Measurements from ENCODE around the gene MBNL3. TPM values are rescaled to one million over a fixed set of nuclear protein-coding genes. Genes with fewer than 3 reads are reported as not detected.
A peak's percentile ranks its signal among the peaks of the same experiment; 100 is the strongest.

MBNL3 gene
- total RNA-seq, 1 donor, result 31.8 TPM

DNA sequence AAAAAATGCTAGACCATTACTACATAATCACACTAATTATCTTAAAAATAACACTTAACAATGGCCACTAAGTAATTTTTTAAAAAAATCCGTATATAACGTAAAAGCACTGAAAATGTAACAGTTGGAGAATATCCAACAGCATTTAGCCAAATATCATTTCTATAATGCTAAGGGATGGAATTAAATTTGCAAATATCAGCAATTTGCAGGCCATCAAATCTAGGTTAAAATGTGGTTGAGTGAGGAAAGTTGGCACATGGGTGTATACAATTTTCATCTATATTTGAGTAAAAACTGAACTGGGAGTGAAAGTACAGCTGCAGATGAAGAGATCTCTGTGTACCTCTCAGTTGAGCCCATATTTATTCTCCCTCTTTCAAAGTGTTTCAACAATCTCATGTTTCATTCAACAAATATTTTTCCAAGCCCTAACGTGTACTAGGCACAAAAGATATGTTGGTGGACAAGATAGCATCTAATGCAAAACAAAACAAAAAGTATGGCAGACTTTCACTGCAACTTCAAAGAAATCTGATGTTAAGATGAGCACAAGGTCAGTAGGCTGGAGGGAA, 63.0 kb downstream of the MBNL3 start:
- no peak for DNase-seq (ENCODE audit: low read depth in 2 of 3, low spot score in 2 of 3)

DNA sequence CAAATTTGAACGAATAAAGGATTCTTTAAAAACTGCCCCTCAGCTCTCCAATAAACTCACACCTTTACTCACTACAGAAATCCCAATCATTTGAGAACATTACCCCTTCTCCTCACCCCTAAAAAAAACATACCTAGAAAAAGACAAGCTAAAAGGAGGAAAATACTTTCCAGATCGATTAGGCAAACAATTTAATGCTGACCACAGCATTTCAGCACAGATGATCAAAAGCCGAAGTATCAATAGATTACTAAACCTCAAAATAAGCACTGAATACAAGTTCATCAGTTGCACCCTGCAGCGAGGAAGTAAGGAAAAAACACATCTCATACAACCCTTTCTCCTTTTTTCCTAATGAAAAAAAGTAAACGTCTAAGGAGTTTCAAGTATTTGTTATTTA, 65.5 kb downstream of the MBNL3 start:
- no peak for DNase-seq (ENCODE audit: low read depth in 2 of 3, low spot score in 2 of 3)

DNA sequence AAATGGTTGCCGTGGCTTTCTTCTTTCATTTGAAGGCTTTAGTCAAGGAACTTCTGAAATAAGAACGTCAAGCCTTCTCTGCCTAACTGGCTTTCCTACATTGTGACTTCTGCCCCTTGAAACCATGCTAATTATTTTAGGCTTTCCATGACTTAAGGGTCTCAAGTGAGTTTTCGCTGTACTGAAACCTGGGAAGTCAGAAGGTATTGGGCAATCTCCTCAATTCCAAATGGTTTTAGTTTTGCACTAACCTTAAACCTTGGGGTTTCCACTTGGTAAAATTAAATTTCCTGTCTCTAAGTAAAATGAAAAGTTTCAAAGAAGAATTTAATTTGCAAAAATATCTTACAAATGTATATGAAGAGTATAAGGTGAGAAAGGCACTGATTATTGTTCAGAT, 73.8 kb downstream of the MBNL3 start:
- no peak for DNase-seq (ENCODE audit: low read depth in 2 of 3, low spot score in 2 of 3)

DNA sequence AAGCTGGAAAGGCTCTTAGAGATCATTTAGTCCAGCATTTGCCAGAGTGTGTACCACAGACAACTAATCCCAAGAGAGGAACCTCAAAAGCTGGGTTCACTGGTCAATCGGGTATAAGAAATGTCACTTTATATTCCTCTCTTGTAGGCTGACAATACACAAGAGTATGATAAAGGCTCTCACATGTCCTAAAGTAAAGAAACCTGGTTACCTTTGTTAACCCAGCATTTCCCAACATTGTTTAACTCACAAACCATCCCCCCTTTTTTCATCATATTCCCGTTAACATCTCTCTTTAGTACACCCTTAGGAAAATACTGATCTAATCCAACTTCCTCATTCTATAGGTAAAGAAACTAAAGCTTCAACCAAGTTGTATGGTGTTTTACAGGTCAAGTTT, 74.4 kb downstream of the MBNL3 start:
- no peak for DNase-seq (ENCODE audit: low read depth in 2 of 3, low spot score in 2 of 3)

DNA sequence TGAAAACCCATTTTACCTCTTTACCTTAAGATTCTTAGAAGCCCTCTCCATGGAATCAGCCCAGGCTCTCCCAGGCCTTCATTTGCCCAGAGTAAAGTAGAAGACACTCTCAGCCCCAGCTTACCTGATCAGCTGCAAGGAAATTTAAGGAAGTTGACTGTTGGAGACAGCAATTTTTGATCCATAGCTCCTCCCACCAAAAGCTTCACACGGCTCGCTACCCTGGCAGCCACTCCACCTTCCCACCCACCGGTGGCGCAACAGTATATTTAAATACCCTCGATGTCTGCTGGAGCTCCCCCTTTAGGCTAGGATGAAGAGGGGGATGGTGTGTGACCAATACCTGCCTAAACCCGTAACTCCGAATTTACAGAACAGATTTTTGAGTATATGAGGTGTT, 75.4 kb downstream of the MBNL3 start:
- DNase-seq (ENCODE audit: low read depth in 2 of 3, low spot score in 2 of 3), result peak in 1 of 3 donors; percentile 1

DNA sequence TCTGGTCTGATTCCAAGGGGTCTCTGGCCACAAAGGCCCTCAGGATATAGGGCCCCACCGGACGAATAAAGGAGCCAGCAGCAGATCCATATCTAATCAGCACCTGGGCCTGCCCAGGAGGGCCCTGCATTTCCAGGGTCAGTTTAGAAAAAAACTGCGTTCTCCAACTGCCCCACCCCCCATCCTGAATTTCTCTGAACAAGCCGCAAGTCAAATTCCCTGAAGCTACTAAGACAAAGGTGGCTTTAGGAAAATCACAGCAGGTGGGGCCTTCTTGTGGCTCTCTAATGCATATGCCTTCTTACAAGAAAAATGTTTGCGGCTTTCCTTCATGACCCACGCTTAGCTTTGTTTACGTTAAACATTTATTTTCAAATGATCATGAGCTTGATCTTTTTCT, 76.6 kb downstream of the MBNL3 start:
- no peak for DNase-seq (ENCODE audit: low read depth in 2 of 3, low spot score in 2 of 3)

DNA sequence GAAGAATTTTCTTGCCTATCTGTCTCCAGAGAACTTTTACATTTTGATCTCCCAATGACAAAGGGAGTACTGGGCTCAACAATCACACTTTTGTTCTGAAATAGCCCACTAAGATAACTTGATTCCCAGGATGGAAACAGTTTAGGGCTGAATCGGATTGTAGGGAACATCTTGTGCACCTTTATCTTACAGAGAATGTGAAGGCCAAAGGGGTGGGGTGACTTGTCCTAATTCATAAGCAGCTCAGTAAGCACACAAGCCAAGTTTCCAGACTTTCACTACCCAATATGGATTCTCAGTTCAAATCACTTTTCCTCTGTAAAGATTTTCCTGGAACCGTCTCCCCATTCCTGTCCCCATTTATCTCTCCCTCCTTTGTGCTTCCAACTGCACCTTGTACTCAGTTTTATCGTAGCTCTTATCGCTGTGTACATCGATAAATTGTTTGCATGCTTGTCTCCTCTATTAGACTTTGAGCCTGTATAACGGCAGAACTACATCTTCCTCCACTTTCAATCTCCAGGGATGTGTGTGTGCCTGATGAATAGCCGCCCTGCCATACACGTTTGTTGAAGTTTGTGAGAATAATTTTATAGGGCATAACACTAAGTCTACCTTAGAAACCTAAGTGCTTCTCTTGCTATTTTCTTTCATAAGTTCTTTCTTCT, 77.4 kb downstream of the MBNL3 start:
- no peak for DNase-seq (ENCODE audit: low read depth in 2 of 3, low spot score in 2 of 3)

DNA sequence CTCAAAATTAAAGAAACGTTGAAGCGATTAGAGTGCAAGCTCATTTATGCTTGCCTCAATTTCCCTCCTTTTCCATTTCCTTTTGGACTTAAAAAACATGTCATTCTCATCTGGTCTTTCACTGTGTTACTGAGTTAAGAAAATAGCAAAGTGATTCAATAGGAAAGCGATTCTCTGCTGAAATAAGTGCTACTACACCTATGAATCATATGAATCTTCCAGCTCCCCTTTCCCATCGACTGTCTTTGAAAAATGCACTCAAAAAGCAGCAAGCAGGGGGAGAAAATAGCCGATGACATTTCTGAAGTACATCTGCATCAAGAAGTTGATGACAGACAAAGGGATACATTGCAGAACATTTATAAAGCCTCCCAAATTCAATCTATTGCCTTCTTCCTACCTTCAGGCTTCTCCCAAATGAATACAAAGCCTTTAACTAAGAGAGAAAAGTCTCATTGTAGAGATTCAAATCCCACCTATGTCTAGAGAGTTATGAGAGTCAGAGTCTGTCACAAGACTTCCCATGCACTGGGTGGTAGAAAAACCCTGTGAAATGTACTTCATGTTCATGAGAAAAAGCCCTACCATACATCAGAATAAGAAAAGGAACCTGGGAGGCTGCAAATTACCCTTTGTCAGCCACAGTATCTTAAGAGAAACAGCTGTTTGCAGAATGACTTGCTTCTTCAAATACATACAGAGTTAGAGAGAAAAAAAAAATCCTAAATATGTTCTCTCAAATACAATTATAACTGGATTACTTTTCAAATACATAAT, 78.9 kb downstream of the MBNL3 start:
- DNase-seq (ENCODE audit: low read depth in 2 of 3, low spot score in 2 of 3), result peak in 1 of 3 donors; percentile 26

DNA sequence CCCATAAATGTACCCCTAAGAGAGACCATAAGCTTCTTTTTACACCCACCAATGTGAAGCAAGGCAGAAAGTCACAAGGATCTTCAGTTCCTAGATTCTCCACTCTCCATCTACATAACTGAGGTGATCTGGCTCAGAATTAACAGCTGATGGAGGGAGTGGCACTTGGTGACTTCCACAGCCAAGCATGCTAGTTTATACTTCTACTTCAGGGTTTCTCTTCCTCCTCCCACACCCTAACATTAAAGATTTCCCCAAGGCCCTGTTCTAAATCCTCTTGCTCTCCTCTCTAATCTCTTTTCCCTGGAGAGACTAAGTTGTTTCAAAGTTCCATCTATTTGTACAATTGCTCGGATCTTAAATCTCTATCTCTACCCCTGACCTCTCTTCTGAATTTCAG, 81.1 kb downstream of the MBNL3 start:
- DNase-seq (ENCODE audit: low read depth in 2 of 3, low spot score in 2 of 3), result no peak

DNA sequence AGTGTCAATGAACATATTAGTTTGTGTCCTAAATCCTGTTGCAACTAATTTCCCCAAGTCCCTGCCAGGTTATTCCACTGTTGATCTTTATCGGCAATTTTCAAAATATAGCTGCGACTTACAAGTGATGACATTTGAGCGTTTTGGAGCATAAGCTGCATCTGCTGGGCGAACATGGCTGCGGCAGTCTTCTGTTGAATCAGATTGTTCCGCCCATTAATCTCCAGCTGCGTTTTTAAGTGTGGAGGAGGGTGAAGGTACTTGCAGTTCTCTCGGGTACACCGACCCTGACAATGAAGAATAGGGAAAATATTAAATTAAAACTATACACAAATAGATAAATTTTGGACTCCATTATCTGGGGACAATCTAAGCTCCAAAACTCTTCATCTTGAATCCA, 82.7 kb downstream of the MBNL3 start:
- DNase-seq (ENCODE audit: low read depth in 2 of 3, low spot score in 2 of 3), result no peak

DNA sequence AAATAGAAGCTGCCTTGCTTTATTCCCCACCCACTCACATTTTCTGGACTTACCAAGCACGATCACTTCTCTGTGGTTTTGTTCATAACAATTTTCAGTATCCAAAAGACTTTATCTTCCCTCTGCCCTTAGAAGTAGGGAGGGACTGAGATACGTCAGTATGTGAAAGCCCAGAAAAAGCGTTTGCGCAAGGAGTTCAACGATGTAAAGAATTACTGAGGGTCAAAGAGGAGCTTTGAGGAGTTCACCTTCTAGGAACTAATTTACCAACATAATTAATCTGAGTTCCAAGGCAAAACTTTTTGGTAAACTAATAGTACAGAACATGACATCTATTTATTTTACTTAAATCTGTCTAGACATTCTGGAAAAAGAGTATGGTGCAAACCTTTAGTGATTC, 84.6 kb downstream of the MBNL3 start:
- DNase-seq (ENCODE audit: low read depth in 2 of 3, low spot score in 2 of 3), result no peak

DNA sequence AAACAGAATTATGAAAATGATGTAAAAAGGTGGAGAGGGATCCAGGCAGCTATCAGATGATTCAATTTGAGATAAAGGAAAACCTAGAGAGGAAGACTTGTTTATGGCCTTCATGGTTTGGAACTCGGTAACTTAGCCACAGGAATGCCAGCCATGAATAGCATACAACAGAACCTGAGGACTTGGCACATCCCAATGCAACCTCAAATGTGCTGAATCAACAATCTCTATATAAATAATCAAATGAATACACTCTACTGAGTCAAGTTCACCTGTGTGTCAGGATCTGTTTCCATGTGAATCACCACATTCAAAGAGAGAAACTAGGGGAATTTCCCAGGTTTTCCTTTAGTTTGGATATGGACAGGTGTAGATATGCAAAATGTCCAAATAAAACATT, 86.9 kb downstream of the MBNL3 start:
- DNase-seq (ENCODE audit: low read depth in 2 of 3, low spot score in 2 of 3), result no peak

DNA sequence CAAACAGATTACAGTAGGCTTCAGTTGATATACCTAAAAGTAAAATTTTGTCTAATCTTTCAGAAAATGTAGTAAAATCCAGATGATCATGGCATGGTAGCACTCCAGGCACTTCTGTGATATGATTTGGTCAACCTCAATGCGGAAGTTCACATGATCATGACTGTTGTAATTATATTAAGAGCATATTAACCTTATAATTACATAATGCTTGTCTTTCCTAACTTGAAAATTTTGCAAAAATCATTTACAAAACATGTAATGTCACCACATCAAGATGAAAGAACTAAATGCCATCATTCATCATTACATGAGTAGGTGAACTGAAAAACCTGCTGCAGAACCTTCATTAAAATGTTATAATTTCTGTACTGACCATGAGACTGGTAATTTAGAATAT, 88.1 kb downstream of the MBNL3 start:
- DNase-seq (ENCODE audit: low read depth in 2 of 3, low spot score in 2 of 3), result no peak

DNA sequence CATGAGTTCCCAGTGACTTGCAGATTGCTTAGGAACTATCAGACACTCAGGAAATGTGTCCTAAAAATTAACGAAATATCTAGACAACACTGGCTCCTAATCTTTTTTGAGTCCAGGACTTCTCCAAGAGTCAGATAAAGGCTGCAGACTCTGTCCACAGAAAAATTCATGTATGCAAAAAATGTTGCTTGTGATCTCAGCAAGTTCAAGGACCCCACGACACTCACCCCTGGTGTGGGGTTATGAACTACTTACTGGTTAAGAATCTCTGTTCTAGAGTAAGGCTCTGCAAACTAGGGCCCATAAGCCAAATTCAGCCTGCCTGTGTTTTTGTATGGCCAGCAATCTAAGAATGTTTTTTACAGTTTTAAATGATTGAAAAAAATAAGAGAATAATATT, 93.2 kb downstream of the MBNL3 start:
- no peak for DNase-seq (ENCODE audit: low read depth in 2 of 3, low spot score in 2 of 3)

DNA sequence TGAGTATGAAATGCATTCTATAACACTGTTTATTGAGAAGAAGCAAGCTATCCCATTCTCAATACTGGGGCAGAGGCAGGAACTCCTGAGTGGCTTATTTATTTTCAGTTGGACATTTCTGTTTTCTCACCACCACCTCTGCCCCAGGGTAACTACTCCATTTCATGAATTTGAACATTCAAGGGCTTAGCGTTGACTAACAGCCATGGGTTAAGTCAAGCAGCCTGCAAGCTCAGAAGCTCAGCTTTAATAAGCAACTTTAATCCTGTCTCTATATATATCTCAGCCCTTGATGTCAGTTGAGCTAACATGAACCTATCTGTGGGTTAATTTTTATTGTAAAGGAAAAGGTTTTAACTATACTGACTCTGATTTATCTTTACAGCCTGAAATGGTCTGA, 93.8 kb downstream of the MBNL3 start:
- DNase-seq (ENCODE audit: low read depth in 2 of 3, low spot score in 2 of 3), result no peak

DNA sequence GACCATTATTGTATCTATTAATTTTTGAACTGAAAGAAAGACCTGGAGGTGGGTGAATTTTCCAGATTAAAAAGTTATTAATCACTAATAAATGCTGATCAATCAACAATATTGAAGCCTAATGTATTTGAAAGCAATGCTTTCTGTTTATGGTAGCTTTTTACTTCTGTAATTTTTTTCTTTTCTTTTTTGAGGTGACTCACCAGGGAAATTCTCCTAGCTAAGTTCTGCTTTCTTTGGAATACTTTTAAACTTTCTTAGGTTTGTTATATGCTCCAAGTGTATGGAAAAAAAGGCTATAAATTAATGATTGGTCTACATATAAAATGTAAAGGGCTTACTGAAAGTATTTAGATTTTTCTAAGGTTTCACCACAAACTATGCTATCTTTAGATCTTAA, 94.2 kb downstream of the MBNL3 start:
- DNase-seq (ENCODE audit: low read depth in 2 of 3, low spot score in 2 of 3), result no peak

DNA sequence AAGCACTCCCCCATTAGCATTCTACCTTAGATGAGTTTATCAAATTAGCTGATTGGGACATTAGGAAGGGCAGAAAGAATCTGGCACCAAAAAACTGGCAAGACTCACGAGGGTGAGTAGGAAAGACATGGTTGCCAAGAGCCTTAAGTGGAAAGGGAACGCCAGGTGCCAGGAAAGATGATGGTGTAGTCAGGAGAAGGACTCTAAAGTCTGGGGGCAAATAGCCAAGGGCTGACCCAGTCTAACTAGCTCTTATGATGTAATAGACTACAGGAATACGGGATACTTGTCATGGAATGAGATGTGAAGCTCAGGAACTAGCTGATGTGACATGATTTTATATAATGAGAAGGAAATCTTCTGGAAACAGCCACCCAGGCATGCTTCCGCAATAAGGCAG, 94.8 kb downstream of the MBNL3 start:
- no peak for DNase-seq (ENCODE audit: low read depth in 2 of 3, low spot score in 2 of 3)

DNA sequence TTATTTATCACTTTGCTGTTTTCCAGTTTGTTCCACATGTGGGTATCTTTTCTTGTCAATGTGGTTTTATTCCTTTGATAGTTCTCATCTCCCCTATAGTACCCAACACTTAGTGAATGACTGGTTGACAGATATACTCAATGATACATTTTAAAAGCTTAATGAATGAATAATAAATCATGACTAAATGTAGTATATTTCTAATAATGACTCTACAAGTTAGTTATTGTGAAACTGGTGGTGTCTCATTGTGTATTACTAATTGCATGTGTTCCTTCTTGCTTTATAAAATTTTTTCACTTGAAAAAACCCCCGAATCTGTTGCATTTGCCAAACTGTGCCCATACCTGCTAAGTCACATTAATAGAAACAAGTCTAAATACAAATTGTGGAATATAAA, 95.4 kb downstream of the MBNL3 start:
- DNase-seq (ENCODE audit: low read depth in 2 of 3, low spot score in 2 of 3), result no peak

DNA sequence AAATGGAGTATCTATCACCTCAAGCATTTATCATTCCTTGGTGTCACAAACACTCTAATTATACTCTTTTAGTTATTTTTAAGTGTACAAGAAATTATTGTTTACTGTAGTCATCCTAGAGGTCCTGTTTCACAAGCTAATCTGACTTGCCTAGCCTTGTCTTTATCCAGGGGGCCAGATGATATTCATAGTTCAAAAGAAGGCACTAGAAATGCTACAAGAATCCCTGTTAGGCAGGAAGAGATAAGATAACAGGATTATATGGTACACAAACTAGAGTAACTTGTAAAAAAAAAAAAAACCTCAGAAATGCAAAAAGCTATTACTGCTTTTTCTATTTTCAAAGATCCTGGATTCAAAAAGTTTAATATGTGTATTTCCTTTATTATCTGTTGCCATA, 95.8 kb downstream of the MBNL3 start:
- no peak for DNase-seq (ENCODE audit: low read depth in 2 of 3, low spot score in 2 of 3)

DNA sequence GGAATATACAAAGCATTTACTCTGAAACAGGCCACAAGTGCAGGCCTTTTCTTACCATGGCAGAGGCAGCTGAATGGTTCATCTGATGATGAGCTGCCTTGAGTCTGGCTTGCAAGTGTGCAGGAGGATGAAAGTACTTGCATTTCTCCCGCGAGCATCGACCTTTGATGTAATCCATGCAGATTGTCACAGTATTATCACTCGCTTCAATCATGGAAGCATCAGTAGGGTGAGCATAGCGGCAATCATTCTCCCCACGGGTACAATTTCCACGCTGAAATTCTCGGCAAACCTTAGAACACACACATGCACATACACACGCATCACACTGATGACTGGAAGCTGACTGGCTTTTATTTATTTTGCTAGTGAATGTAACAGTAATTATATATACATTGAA, 98.0 kb downstream of the MBNL3 start:
- DNase-seq (ENCODE audit: low read depth in 2 of 3, low spot score in 2 of 3), result no peak

DNA sequence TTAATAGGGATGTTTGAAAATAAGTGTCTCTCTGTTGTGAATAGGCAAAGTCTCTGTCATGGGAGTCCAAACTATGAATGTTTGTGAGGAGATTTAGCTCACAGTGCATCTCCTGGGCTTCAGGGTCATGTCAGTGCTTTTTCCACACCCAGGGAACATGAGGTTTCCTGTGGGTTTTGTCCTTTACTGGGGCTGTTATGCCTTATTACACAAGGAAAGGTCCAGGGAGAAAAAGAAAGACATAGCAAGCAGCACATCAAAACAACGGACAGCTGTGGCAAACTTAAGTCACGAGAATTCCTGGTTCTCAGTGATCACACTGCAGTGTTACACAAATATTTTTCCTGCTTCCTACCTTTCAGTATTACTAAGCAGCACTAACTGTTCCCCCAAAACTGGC, 99.4 kb downstream of the MBNL3 start:
- no peak for DNase-seq (ENCODE audit: low read depth in 2 of 3, low spot score in 2 of 3)

DNA sequence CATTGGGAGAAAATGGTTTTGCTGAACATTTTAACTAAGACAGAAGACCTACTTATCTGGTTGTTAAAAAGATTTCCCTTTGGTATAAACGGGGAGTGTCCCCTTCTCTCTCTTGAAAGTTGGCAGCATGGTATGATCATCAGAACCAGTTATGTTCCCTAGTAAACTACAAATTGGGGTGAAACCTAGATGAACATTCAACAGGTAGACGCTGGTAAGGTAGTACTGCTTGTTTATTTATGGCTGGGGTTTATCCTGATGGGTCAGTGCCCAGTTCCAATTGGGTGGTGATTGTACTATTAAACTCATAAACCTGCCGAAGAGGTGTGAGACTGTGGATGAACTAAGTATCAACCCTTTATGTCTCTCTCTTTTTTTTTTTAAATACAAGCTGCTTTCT, 100.5 kb downstream of the MBNL3 start:
- no peak for DNase-seq (ENCODE audit: low read depth in 2 of 3, low spot score in 2 of 3)
